WTC11 (cell line): ENCODE measurements around the gene AMBRA1. TPM values are rescaled to one million over a fixed set of nuclear protein-coding genes. Genes with fewer than 3 reads are reported as not detected.

Experiments
- ATAC-seq: fragments of 200-7000 bp; cut with Tn5 transposase; 2 replicates; pipeline ENCODE4 v1.10.0; 2021; ENCODE audit warnings: mild to moderate bottlenecking, moderate library complexity
- CTCF ChIA-PET: fragments of 300-600 bp; sonication (Branson Sonifier 250); formaldehyde crosslinking; loops from one replicate; lab custom pipeline; 2021; ENCODE audit warnings: antibody characterized with exemption; lab: Charles Lee
- POLR2A ChIA-PET: fragments of 350-600 bp; sonication (Branson Sonifier 250); formaldehyde crosslinking; loops from one replicate; lab custom pipeline; 2021; ENCODE audit warnings: antibody characterized with exemption; lab: Charles Lee
- DNase-seq: peaks from one replicate; pipeline ENCODE4 v3.0.0; 2021; ENCODE audit warnings: low spot score
- H3K27ac Mint-ChIP-seq: 2 replicates; pipeline ENCODE4 v1.8.0; 2021; ENCODE audit warnings: mixed read lengths
- H3K27me3 Mint-ChIP-seq: 2 replicates; pipeline ENCODE4 v1.8.0; 2021; ENCODE audit warnings: low read depth, mild to moderate bottlenecking, moderate library complexity, mixed read lengths
- H3K36me3 Mint-ChIP-seq: 2 replicates; pipeline ENCODE4 v1.8.0; 2021; ENCODE audit warnings: mixed read lengths
- H3K4me1 Mint-ChIP-seq: 2 replicates; pipeline ENCODE4 v1.8.0; 2022; ENCODE audit warnings: mixed read lengths
- H3K4me3 Mint-ChIP-seq: 2 replicates; pipeline ENCODE4 v1.8.0; 2021; ENCODE audit warnings: mild to moderate bottlenecking, moderate library complexity, mixed read lengths
- H3K9me3 Mint-ChIP-seq: 2 replicates; pipeline ENCODE4 v1.8.0; 2021; ENCODE audit warnings: mixed read lengths
- CBFB ChIP-seq: sonication (generic); formaldehyde crosslinking; IDR thresholded peaks from 2 replicates; pipeline ENCODE4 v1.8.1; 2022; ENCODE audit warnings: mild to moderate bottlenecking, low read depth, missing genetic modification reagents
- ETV6 ChIP-seq: sonication (generic); formaldehyde crosslinking; IDR thresholded peaks from 2 replicates; pipeline ENCODE4 v1.8.1; 2022; ENCODE audit warnings: mild to moderate bottlenecking, missing genetic modification reagents
- FOXK1 ChIP-seq: sonication (generic); formaldehyde crosslinking; IDR thresholded peaks from 2 replicates; pipeline ENCODE4 v1.8.0; 2022; ENCODE audit warnings: mild to moderate bottlenecking, moderate library complexity, missing genetic modification reagents
- GRHL2 ChIP-seq: fragments of 250-450 bp; sonication (Bioruptor Pico); IDR thresholded peaks from 2 replicates; pipeline ENCODE4 v1.8.0; 2022; ENCODE audit warnings: mild to moderate bottlenecking, moderate library complexity; ENCODE audit not compliant: insufficient replicate concordance, severe bottlenecking
- IRF2 ChIP-seq: sonication (generic); formaldehyde crosslinking; IDR thresholded peaks from 2 replicates; pipeline ENCODE4 v1.8.0; 2022; ENCODE audit warnings: low read depth, missing genetic modification reagents, borderline replicate concordance
- JUN ChIP-seq: sonication (generic); formaldehyde crosslinking; IDR thresholded peaks from 2 replicates; pipeline ENCODE4 v1.8.0; 2023; ENCODE audit warnings: mild to moderate bottlenecking, missing genetic modification reagents
- NFE2L1 ChIP-seq: sonication (generic); formaldehyde crosslinking; IDR thresholded peaks from 2 replicates; pipeline ENCODE4 v1.8.1; 2023; ENCODE audit warnings: missing genetic modification reagents
- NFYB ChIP-seq: sonication (generic); formaldehyde crosslinking; conservative IDR thresholded peaks from 2 replicates; pipeline ENCODE4 v1.8.0; 2022; ENCODE audit warnings: low read depth, missing genetic modification reagents
- OVOL2 ChIP-seq: fragments of 250-450 bp; sonication (Bioruptor Pico); IDR thresholded peaks from 2 replicates; pipeline ENCODE4 v1.9.0; 2021; ENCODE audit warnings: mild to moderate bottlenecking, borderline replicate concordance
- TEAD1 ChIP-seq: sonication (generic); formaldehyde crosslinking; IDR thresholded peaks from 2 replicates; pipeline ENCODE4 v1.8.0; 2022; ENCODE audit warnings: mild to moderate bottlenecking, missing genetic modification reagents
- TP53 ChIP-seq: sonication (generic); formaldehyde crosslinking; IDR thresholded peaks from 2 replicates; pipeline ENCODE4 v1.8.1; 2023; ENCODE audit warnings: mild to moderate bottlenecking, missing genetic modification reagents
- ZNF232 ChIP-seq: sonication (generic); formaldehyde crosslinking; IDR thresholded peaks from 2 replicates; pipeline ENCODE4 v1.8.0; 2022; ENCODE audit warnings: mild to moderate bottlenecking, missing genetic modification reagents
- ZNF263 ChIP-seq: sonication (generic); formaldehyde crosslinking; IDR thresholded peaks from 2 replicates; pipeline ENCODE4 v1.8.1; 2022; ENCODE audit warnings: low read depth, mild to moderate bottlenecking, moderate library complexity, missing genetic modification reagents
- ZNF317 ChIP-seq: sonication (generic); formaldehyde crosslinking; IDR thresholded peaks from 2 replicates; pipeline ENCODE4 v1.8.1; 2023; ENCODE audit warnings: low read depth, mild to moderate bottlenecking, moderate library complexity, missing genetic modification reagents, borderline replicate concordance
- ZNF423 ChIP-seq: fragments of 250-450 bp; sonication (Bioruptor Pico); IDR thresholded peaks from 2 replicates; pipeline ENCODE4 v2.1.2; 2022; ENCODE audit warnings: mild to moderate bottlenecking, moderate library complexity
- ZNF671 ChIP-seq: fragments of 250-450 bp; sonication (Bioruptor Pico); IDR thresholded peaks from 2 replicates; pipeline ENCODE4 v1.8.0; 2021; ENCODE audit warnings: mild to moderate bottlenecking
- total RNA-seq: library from RNA; stranded (reverse); gene quantifications from 3 replicates; pipeline ENCODE4 v1.2.3, GENCODE V29; 2021
- TF ChIP-seq, protein P1 (sequence below): fragments of 250-450 bp; sonication (Bioruptor Pico); IDR thresholded peaks from 2 replicates; pipeline ENCODE4 v1.9.0; 2021; ENCODE audit warnings: mild to moderate bottlenecking
- TF ChIP-seq, protein P2 (sequence below): sonication (generic); formaldehyde crosslinking; IDR thresholded peaks from 2 replicates; pipeline ENCODE4 v1.8.0; 2023; ENCODE audit warnings: missing genetic modification reagents
- TF ChIP-seq, protein P3 (sequence below): sonication (generic); formaldehyde crosslinking; IDR thresholded peaks from 2 replicates; pipeline ENCODE4 v1.8.1; 2023; ENCODE audit warnings: mild to moderate bottlenecking, missing genetic modification reagents, moderate library complexity
- TF ChIP-seq, protein P4 (sequence below): fragments of 250-450 bp; sonication (Bioruptor Pico); IDR thresholded peaks from 2 replicates; pipeline ENCODE4 v1.9.0; 2021; ENCODE audit warnings: mild to moderate bottlenecking, borderline replicate concordance
- TF ChIP-seq, protein P5 (sequence below): sonication (generic); formaldehyde crosslinking; conservative IDR thresholded peaks from 2 replicates; pipeline ENCODE4 v1.8.1; 2022; ENCODE audit warnings: mild to moderate bottlenecking, missing genetic modification reagents
- TF ChIP-seq, protein P6 (sequence below): sonication (generic); formaldehyde crosslinking; IDR thresholded peaks from 2 replicates; pipeline ENCODE4 v1.8.0; 2022; ENCODE audit warnings: mild to moderate bottlenecking, missing genetic modification reagents
- TF ChIP-seq, protein P7 (sequence below): fragments of 250-450 bp; sonication (Bioruptor Pico); IDR thresholded peaks from 2 replicates; pipeline ENCODE4 v2.1.2; 2022; ENCODE audit warnings: mild to moderate bottlenecking, moderate library complexity

AMBRA1 gene
- total RNA-seq, 1 experiment from 2014 or later: 35.0 TPM

DNA sequence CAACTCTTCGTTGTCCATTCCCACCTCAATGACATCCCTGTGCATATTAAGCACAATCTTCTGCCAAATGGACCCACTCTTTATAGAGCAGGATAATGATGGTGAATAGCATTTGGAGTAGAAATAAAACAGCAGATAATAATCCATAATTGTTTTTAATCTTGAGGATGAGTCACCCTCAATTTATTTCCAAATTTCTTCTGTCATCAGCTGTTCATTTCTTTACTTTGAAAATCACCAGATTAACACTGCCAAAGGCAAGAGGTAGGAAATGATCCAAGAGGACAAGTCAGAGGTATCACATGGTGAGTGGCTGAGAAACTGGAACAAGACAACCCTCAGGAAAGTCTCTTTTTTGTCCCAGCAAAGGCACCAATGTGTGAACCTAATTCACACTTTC is 7.3 kb upstream of the AMBRA1 start:
- H3K4me1 Mint-ChIP-seq: no peaks in the 10 kb centered on the region
- no peak overlapping the region for H3K4me3 Mint-ChIP-seq
- H3K36me3 Mint-ChIP-seq: no peaks in the 10 kb centered on the region
- no peak for DNase-seq
- CTCF ChIA-PET: interaction anchor here (1.6 kb wide), 1 partner anchor 72 kb away, joined by 4 read pairs; no protein-coding TSS in a partner anchor
- no peaks in the 10 kb centered on the region for H3K27me3 Mint-ChIP-seq
- ATAC-seq: no peak
- H3K9me3 Mint-ChIP-seq: no peaks in the 10 kb centered on the region
- POLR2A ChIA-PET: no interaction called here
- no peak for TF ChIP-seq ZNF423
- TF ChIP-seq, protein P1, sequence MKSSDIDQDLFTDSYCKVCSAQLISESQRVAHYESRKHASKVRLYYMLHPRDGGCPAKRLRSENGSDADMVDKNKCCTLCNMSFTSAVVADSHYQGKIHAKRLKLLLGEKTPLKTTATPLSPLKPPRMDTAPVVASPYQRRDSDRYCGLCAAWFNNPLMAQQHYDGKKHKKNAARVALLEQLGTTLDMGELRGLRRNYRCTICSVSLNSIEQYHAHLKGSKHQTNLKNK: no peak
- TF ChIP-seq, protein P2, sequence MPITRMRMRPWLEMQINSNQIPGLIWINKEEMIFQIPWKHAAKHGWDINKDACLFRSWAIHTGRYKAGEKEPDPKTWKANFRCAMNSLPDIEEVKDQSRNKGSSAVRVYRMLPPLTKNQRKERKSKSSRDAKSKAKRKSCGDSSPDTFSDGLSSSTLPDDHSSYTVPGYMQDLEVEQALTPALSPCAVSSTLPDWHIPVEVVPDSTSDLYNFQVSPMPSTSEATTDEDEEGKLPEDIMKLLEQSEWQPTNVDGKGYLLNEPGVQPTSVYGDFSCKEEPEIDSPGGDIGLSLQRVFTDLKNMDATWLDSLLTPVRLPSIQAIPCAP (CRISPR knock-in tag): no peak
- TF ChIP-seq, protein P3, sequence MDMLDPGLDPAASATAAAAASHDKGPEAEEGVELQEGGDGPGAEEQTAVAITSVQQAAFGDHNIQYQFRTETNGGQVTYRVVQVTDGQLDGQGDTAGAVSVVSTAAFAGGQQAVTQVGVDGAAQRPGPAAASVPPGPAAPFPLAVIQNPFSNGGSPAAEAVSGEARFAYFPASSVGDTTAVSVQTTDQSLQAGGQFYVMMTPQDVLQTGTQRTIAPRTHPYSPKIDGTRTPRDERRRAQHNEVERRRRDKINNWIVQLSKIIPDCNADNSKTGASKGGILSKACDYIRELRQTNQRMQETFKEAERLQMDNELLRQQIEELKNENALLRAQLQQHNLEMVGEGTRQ: no peak
- no peak for TF ChIP-seq ZNF671
- TF ChIP-seq, protein P4, sequence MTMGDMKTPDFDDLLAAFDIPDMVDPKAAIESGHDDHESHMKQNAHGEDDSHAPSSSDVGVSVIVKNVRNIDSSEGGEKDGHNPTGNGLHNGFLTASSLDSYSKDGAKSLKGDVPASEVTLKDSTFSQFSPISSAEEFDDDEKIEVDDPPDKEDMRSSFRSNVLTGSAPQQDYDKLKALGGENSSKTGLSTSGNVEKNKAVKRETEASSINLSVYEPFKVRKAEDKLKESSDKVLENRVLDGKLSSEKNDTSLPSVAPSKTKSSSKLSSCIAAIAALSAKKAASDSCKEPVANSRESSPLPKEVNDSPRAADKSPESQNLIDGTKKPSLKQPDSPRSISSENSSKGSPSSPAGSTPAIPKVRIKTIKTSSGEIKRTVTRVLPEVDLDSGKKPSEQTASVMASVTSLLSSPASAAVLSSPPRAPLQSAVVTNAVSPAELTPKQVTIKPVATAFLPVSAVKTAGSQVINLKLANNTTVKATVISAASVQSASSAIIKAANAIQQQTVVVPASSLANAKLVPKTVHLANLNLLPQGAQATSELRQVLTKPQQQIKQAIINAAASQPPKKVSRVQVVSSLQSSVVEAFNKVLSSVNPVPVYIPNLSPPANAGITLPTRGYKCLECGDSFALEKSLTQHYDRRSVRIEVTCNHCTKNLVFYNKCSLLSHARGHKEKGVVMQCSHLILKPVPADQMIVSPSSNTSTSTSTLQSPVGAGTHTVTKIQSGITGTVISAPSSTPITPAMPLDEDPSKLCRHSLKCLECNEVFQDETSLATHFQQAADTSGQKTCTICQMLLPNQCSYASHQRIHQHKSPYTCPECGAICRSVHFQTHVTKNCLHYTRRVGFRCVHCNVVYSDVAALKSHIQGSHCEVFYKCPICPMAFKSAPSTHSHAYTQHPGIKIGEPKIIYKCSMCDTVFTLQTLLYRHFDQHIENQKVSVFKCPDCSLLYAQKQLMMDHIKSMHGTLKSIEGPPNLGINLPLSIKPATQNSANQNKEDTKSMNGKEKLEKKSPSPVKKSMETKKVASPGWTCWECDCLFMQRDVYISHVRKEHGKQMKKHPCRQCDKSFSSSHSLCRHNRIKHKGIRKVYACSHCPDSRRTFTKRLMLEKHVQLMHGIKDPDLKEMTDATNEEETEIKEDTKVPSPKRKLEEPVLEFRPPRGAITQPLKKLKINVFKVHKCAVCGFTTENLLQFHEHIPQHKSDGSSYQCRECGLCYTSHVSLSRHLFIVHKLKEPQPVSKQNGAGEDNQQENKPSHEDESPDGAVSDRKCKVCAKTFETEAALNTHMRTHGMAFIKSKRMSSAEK (CRISPR knock-in tag): no peak
- TF ChIP-seq ZNF317: no peak
- no peak for TF ChIP-seq ETV6
- TF ChIP-seq CBFB (CRISPR knock-in tag): no peak
- TF ChIP-seq TP53 (CRISPR knock-in tag): no peak
- no peak for TF ChIP-seq GRHL2
- TF ChIP-seq TEAD1: no peak
- TF ChIP-seq, protein P5, sequence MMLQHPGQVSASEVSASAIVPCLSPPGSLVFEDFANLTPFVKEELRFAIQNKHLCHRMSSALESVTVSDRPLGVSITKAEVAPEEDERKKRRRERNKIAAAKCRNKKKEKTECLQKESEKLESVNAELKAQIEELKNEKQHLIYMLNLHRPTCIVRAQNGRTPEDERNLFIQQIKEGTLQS (CRISPR knock-in tag): no peak
- no peak for TF ChIP-seq IRF2 (CRISPR knock-in tag)
- no peak for TF ChIP-seq ZNF263
- TF ChIP-seq JUN (CRISPR knock-in tag): no peak
- no peak for TF ChIP-seq NFE2L1 (CRISPR knock-in tag)
- TF ChIP-seq, protein P6, sequence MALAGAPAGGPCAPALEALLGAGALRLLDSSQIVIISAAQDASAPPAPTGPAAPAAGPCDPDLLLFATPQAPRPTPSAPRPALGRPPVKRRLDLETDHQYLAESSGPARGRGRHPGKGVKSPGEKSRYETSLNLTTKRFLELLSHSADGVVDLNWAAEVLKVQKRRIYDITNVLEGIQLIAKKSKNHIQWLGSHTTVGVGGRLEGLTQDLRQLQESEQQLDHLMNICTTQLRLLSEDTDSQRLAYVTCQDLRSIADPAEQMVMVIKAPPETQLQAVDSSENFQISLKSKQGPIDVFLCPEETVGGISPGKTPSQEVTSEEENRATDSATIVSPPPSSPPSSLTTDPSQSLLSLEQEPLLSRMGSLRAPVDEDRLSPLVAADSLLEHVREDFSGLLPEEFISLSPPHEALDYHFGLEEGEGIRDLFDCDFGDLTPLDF (CRISPR knock-in tag): no peak
- TF ChIP-seq, all 79 proteins: peak for 0
- H3K27ac Mint-ChIP-seq: no peak overlapping the region

DNA sequence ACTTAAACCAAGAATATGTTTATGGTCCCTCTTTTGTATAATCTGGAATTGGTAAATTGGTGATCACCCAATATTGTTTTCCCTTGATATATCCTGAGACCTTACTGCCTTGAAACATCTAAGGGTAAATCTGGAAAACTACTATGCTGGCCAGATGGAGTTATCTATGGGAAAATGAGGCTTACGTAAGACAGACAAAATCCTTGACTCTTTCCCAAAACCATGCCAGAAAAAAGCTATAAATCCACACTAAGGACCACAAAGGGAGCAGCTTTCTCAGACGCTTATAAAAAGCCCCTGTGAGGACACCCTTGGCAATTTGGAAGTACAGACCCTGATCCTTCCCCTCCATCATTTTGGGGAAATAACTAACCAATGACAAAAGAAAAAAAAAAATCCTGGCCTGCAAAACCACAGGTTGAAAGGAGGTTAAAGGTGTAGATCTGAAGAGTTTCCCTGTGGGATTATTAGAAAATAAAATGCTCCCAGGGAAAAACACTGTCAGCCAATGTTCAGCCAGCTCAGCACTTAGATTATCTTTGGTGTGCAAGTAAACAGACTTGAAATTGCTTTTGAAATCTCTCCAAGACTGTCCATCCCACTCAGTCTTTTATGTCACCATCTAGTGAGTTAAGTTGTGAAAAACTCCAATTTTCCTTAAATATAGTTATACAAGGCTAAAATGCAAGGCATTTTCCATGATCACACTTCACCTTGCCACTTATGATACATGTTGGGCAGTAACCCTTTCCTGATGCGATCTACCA is 6.6 kb upstream of the AMBRA1 start:
- Mint-ChIP-seq H3K9me3 (no peaks in the 10 kb centered on the region), H3K27me3 (no peaks in the 10 kb centered on the region), H3K27ac (no peak overlapping the region), H3K36me3 (no peaks in the 10 kb centered on the region), H3K4me1 (no peaks in the 10 kb centered on the region), H3K4me3 (no peak overlapping the region)
- ChIA-PET CTCF (interaction anchor here (0.7 to 1.6 kb wide), 2 partner anchors 71 to 155 kb away, joined by 4 read pairs; no protein-coding TSS in a partner anchor), POLR2A (no interaction called here)
- ATAC-seq (no peak), DNase-seq (no peak)
- TF ChIP-seq, protein P7, sequence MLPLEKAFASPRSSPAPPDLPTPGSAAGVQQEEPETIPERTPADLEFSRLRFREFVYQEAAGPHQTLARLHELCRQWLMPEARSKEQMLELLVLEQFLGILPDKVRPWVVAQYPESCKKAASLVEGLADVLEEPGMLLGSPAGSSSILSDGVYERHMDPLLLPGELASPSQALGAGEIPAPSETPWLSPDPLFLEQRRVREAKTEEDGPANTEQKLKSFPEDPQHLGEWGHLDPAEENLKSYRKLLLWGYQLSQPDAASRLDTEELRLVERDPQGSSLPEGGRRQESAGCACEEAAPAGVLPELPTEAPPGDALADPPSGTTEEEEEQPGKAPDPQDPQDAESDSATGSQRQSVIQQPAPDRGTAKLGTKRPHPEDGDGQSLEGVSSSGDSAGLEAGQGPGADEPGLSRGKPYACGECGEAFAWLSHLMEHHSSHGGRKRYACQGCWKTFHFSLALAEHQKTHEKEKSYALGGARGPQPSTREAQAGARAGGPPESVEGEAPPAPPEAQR (CRISPR knock-in tag): no peak
- TF ChIP-seq ZNF263 (no peak), NFYB (CRISPR knock-in tag) (no peak), FOXK1 (CRISPR knock-in tag) (no peak), ZNF232 (CRISPR knock-in tag) (no peak), OVOL2 (CRISPR knock-in tag) (no peak)
